Neural progenitor cell (in vitro differentiated cells): ENCODE measurements around the gene MAN2B2.

Experiments
- EZH2 ChIP-seq: fragments of 200-600 bp; sonication (generic); IDR thresholded peaks from 2 replicates; pipeline ENCODE4 v1.6.1; 2017; ENCODE audit warnings: antibody characterized with exemption, mild to moderate bottlenecking, moderate library complexity
- TF ChIP-seq, protein P1 (sequence below): fragments of 200-600 bp; sonication (generic); IDR thresholded peaks from 2 replicates; pipeline ENCODE4 v1.5.1; 2017; ENCODE audit warnings: antibody characterized with exemption, mild to moderate bottlenecking

DNA sequence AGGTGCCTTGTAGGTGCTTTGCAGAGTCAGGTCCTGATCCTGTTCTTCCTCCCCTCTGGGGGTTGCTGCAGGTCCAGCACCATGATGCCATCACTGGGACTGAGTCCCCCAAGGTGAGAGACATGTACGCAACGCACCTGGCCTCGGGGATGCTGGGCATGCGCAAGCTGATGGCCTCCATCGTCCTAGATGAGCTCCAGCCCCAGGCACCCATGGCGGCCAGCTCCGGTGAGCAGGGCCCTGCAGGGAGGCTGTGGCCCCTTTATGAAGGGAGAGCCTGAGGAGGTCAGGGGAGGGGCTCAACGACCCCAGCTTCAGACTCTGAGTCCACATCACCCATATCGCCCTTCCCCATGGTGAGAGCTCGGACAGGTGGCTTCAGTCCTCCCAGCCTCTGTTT is 23.1 kb downstream of the MAN2B2 start:
- TF ChIP-seq, protein P1, sequence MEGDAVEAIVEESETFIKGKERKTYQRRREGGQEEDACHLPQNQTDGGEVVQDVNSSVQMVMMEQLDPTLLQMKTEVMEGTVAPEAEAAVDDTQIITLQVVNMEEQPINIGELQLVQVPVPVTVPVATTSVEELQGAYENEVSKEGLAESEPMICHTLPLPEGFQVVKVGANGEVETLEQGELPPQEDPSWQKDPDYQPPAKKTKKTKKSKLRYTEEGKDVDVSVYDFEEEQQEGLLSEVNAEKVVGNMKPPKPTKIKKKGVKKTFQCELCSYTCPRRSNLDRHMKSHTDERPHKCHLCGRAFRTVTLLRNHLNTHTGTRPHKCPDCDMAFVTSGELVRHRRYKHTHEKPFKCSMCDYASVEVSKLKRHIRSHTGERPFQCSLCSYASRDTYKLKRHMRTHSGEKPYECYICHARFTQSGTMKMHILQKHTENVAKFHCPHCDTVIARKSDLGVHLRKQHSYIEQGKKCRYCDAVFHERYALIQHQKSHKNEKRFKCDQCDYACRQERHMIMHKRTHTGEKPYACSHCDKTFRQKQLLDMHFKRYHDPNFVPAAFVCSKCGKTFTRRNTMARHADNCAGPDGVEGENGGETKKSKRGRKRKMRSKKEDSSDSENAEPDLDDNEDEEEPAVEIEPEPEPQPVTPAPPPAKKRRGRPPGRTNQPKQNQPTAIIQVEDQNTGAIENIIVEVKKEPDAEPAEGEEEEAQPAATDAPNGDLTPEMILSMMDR, result no peak
- TF ChIP-seq EZH2, result no peak
